Calu3 (cell line): ENCODE measurements around the gene EMD. TPM values are rescaled to one million over a fixed set of nuclear protein-coding genes. Genes with fewer than 3 reads are reported as not detected.
A peak's percentile ranks its signal among the peaks of the same experiment; 100 is the strongest.
"Not testable (repeated sequence)": the region's sequence is repeated elsewhere in the genome, so short reads cannot be mapped to it uniquely, and the experiment has no call there.

Source experiments
- BruUV-seq: library from RNA; stranded (reverse); fragments of 400-500 nt; replicated peaks from 2 replicates; lab custom pipeline; 2021; lab: Mats Ljungman, UMichigan
- CTCF ChIA-PET: fragments of 300-600 bp; sonication (Branson Sonifier 250); formaldehyde crosslinking; loops from one replicate; lab custom pipeline; 2022; ENCODE audit warnings: antibody characterized with exemption; lab: Charles Lee
- DNase-seq: peaks from one replicate; pipeline ENCODE4 v3.0.0; 2022
- H3K27ac Mint-ChIP-seq: one replicate; pipeline ENCODE4 v1.8.0; 2022; ENCODE audit warnings: mixed read lengths; ENCODE audit not compliant: unreplicated experiment
- H3K27me3 Mint-ChIP-seq: one replicate; pipeline ENCODE4 v1.8.0; 2022; ENCODE audit warnings: mixed read lengths; ENCODE audit not compliant: unreplicated experiment
- H3K36me3 Mint-ChIP-seq: one replicate; pipeline ENCODE4 v1.8.0; 2022; ENCODE audit warnings: mild to moderate bottlenecking, moderate library complexity, mixed read lengths; ENCODE audit not compliant: insufficient read depth, unreplicated experiment
- H3K4me1 Mint-ChIP-seq: one replicate; pipeline ENCODE4 v1.8.0; 2022; ENCODE audit warnings: mild to moderate bottlenecking, low read depth, mixed read lengths; ENCODE audit not compliant: unreplicated experiment
- H3K4me3 Mint-ChIP-seq: one replicate; pipeline ENCODE4 v1.8.0; 2022; ENCODE audit warnings: mild to moderate bottlenecking, low read depth, moderate library complexity, mixed read lengths; ENCODE audit not compliant: unreplicated experiment
- H3K9me3 Mint-ChIP-seq: one replicate; pipeline ENCODE4 v1.8.0; 2022; ENCODE audit warnings: low read depth, mixed read lengths; ENCODE audit not compliant: unreplicated experiment
- CTCF ChIP-seq: fragments of 200-600 bp; IDR thresholded peaks from one replicate; pipeline ENCODE4 v1.8.0; 2022; ENCODE audit warnings: antibody characterized with exemption; ENCODE audit not compliant: unreplicated experiment
- intact Hi-C: fragments of 100-400 bp; cut with micrococcal nuclease; formaldehyde crosslinking; loops from one replicate; pipeline ENCODE4 v1.10.0; 2022; ENCODE audit not compliant: unreplicated experiment
- total RNA-seq: library from RNA; stranded (reverse); gene quantifications from 2 replicates; pipeline ENCODE4 v1.2.3, GENCODE V29; 2022

Gene EMD
- total RNA-seq, 1 experiment from 2014 or later = 75.1 TPM

DNA sequence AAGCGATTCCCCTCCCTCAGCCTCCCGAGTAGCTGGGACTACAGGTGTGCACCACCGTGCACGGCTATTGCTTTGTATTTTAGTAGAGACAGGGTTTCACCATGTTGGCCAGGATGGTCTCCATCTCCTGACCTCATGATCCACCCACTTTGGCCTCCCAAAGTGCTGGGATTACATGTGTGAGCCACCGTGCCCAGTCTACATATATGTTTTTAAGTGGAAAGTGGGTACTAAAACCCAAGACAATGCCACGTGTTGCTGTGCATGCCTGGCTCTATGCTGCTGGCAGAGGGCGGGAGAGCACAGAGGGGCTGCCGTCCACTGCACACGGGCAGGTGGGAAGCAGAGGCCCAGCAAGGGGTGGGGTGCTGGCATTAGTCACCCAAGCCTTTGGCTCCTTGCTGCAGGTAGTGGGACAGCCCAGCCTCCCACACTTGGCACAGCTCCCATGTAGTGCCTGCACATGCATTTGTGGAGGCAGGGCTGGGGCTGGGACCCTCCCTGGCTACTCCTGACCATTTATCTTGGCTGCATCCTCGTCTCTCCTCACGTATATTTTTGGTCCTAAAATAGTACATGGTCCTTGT, 3.5 kb downstream of the EMD start:
- peak overlapping the region; percentile 36 for H3K27ac Mint-ChIP-seq
- intact Hi-C loops = no loop called here
- BruUV-seq = no TSS peak

GRCh38 chrX:154383359-154384283, 4.5 kb downstream of the EMD start:
- H3K27ac Mint-ChIP-seq = peak overlapping the region; percentile 36
- CTCF ChIA-PET = interaction anchor here (0.9 kb wide), 1 partner anchor 10 kb away, joined by 6 read pairs; no protein-coding TSS in a partner anchor
- intact Hi-C loops = no loop called here
- no peak for DNase-seq
- H3K9me3 Mint-ChIP-seq = no peaks in the 10 kb centered on the region
- H3K27me3 Mint-ChIP-seq = no peaks in the 10 kb centered on the region
- H3K36me3 Mint-ChIP-seq = peaks cover 39% of the 10 kb centered on the region
- H3K4me1 Mint-ChIP-seq = peaks cover 12% of the 10 kb centered on the region
- TF ChIP-seq CTCF = no peak
- no TSS peak for BruUV-seq
- H3K4me3 Mint-ChIP-seq = no peak overlapping the region

More for the DNA sequence above, 3.5 kb downstream of the EMD start:
- no peak for TF ChIP-seq CTCF
- Mint-ChIP-seq H3K27me3 (no peaks in the 10 kb centered on the region), H3K4me1 (peaks cover 12% of the 10 kb centered on the region), H3K9me3 (no peaks in the 10 kb centered on the region), H3K36me3 (peaks cover 48% of the 10 kb centered on the region), H3K4me3 (no peak overlapping the region)
- CTCF ChIA-PET = interaction anchor here (1.7 kb wide), 1 partner anchor 9 kb away, joined by 8 read pairs; no protein-coding TSS in a partner anchor
- no peak for DNase-seq

GRCh38 chrX:154384284-154384892, 5.3 kb downstream of the EMD start:
- no peak for DNase-seq
- Mint-ChIP-seq H3K4me3 (no peak overlapping the region), H3K27ac (no peak overlapping the region), H3K27me3 (no peaks in the 10 kb centered on the region), H3K36me3 (peaks cover 31% of the 10 kb centered on the region), H3K4me1 (peaks cover 12% of the 10 kb centered on the region), H3K9me3 (no peaks in the 10 kb centered on the region)
- BruUV-seq = no TSS peak
- CTCF ChIA-PET = interaction anchor here (0.9 kb wide), 1 partner anchor 11 kb away, joined by 6 read pairs; no protein-coding TSS in a partner anchor
- no peak for TF ChIP-seq CTCF
- intact Hi-C loops = no loop called here

- intact Hi-C loops, CTCF ChIA-PET: not testable (repeated sequence)
These were observed 9.0 kb downstream of the EMD start for GRCh38 chrX:154388094-154388493.

GRCh38 chrX:154388649-154389048, 9.6 kb downstream of the EMD start:
- H3K27me3 Mint-ChIP-seq, H3K9me3 Mint-ChIP-seq, intact Hi-C loops, H3K4me3 Mint-ChIP-seq, H3K27ac Mint-ChIP-seq, H3K36me3 Mint-ChIP-seq, BruUV-seq, DNase-seq, H3K4me1 Mint-ChIP-seq, CTCF ChIA-PET: not testable (repeated sequence)

More at GRCh38 chrX:154388094-154388493, 9.0 kb downstream of the EMD start:
- not testable (repeated sequence) for BruUV-seq, H3K9me3 Mint-ChIP-seq, DNase-seq, H3K36me3 Mint-ChIP-seq, H3K4me3 Mint-ChIP-seq, H3K27ac Mint-ChIP-seq, H3K27me3 Mint-ChIP-seq, H3K4me1 Mint-ChIP-seq

DNA sequence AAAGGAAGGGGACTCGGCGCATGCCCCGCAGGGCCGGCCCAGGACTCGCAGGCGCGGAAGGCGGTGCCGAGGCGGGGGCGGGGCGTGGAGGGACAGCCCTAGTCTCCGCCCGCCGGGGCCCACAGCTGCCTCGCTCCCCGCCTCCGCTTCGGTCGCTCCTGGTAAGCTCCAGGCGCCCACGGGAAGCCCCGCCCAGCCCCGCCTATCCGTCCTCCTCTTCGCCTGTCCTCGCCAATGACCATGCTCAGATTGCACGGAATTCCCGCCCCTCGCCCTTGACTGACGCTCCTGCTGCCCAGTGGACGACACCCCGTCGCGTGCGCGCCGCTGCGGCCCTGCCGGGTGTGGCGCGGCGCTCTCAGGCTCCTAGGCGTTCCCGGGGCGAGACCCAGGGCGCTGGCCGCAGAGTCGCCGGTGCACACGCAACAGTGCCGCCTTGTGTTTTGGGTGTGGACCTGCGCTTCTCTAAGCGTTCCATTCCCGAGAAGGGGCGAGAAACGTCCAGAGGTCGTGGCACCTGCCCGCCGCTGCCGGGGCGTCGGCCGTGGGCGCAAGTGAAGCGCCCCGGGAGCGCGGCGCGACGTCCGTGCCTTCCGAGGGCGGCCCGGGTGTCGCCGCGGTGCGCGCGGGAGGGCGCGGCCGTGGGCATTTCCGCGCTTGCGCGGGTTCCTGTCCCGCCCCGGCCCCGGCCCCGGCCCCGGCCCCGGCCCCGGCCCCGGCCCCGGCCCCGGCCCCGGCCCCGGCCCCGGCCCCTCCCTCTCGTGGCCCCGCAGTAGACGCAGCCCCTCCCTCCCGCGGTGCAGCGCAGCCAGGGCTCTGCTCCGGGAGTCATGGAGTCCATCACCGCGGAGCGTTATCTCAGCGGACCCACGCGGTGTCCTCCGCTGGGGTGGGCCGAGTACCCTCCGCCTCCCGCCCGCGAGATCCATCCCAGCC, 11.0 kb downstream of the EMD start:
- BruUV-seq, intact Hi-C loops, DNase-seq: not testable (repeated sequence)

More for the DNA sequence above, 11.0 kb downstream of the EMD start:
- CTCF ChIA-PET, H3K9me3 Mint-ChIP-seq, H3K4me3 Mint-ChIP-seq, H3K36me3 Mint-ChIP-seq, H3K27ac Mint-ChIP-seq, H3K4me1 Mint-ChIP-seq, H3K27me3 Mint-ChIP-seq: not testable (repeated sequence)
